HL-60 (cell line): ENCODE data around the gene EFCC1.

Experiments
- CTCF ChIP-seq: IDR thresholded peaks from one replicate; pipeline ENCODE4 v1.5.1; 2011; ENCODE audit warnings: low read length, control low read depth, inconsistent platforms; ENCODE audit not compliant: insufficient read depth
- GABPA ChIP-seq: IDR thresholded peaks from 2 replicates; pipeline ENCODE4 v1.6.1; 2012; ENCODE audit warnings: low read depth
- POLR2AphosphoS5 ChIP-seq: IDR thresholded peaks from 2 replicates; pipeline ENCODE4 v1.6.1; 2012; ENCODE audit warnings: low read depth
- REST ChIP-seq: IDR thresholded peaks from 2 replicates; pipeline ENCODE4 v1.6.1; 2012; ENCODE audit warnings: low read depth; ENCODE audit not compliant: insufficient replicate concordance
- SPI1 ChIP-seq: IDR thresholded peaks from 2 replicates; pipeline ENCODE4 v1.6.1; 2012; ENCODE audit warnings: low read depth, mild to moderate bottlenecking, borderline replicate concordance

- TF ChIP-seq CTCF, result no peak
- TF ChIP-seq POLR2AphosphoS5, result no peak
- TF ChIP-seq REST, result no peak
- no peak for TF ChIP-seq GABPA
- no peak for TF ChIP-seq SPI1
Observed at GRCh38 chr3:128988286-128988685, 12.8 kb upstream of the EFCC1 start.
